ENCODE results near the gene JPH2. TPM values are rescaled to one million over a fixed set of nuclear protein-coding genes. Genes with fewer than 3 reads are reported as not detected.

JPH2 gene
- total and polyA plus RNA-seq, 3 experiments from 2014 or later = not detected

- Histone ChIP-seq H3K4me1 (ENCODE audit: insufficient read depth, low read length) (no peaks in the 10 kb centered on the region), H3K36me3 (ENCODE audit: insufficient read depth, low read length) (no peaks in the 10 kb centered on the region), H3K27me3 (ENCODE audit: insufficient read depth, low read length, poor library complexity, severe bottlenecking) (no peaks in the 10 kb centered on the region), H3K27ac (ENCODE audit: low read depth, low read length) (no peak overlapping the region), H3K4me3 (ENCODE audit: low read length) (no peak overlapping the region), H3K9me3 (ENCODE audit: low read length) (no peaks in the 10 kb centered on the region)
- no peaks in the 10 kb centered on the region for H3K4me1 Mint-ChIP-seq
- no peaks in the 10 kb centered on the region for H3K9me3 Mint-ChIP-seq
- DNase-seq = no peak
- no peak overlapping the region for H3K4me3 Mint-ChIP-seq
- no peaks in the 10 kb centered on the region for H3K36me3 Mint-ChIP-seq
- peaks cover 11 to 43% of the 10 kb centered on the region in 2 donors for H3K27me3 Mint-ChIP-seq
- CTCF ChIA-PET = interaction anchor here (1.0 to 1.6 kb wide), 3 partner anchors 9 to 342 kb away, joined by 3 to 5 read pairs (median 4); no protein-coding TSS in a partner anchor
- H3K27ac Mint-ChIP-seq = no peak overlapping the region
- POLR2A ChIA-PET = no interaction called here
Measured at GRCh38 chr20:44091026-44091425, 96.0 kb downstream of the JPH2 start.

- H3K27ac Mint-ChIP-seq = peak overlapping the region in 1 of 8 donors; percentile 57
- Histone ChIP-seq H3K4me3 (ENCODE audit: low read length) (no peak overlapping the region), H3K9me3 (ENCODE audit: low read length) (no peaks in the 10 kb centered on the region), H3K27me3 (ENCODE audit: insufficient read depth, low read length, poor library complexity, severe bottlenecking) (no peaks in the 10 kb centered on the region), H3K27ac (ENCODE audit: low read depth, low read length) (no peak overlapping the region), H3K36me3 (ENCODE audit: insufficient read depth, low read length) (no peaks in the 10 kb centered on the region), H3K4me1 (ENCODE audit: insufficient read depth, low read length) (no peaks in the 10 kb centered on the region)
- no peaks in the 10 kb centered on the region for H3K9me3 Mint-ChIP-seq
- H3K36me3 Mint-ChIP-seq = no peaks in the 10 kb centered on the region
- POLR2A ChIA-PET = no interaction called here
- H3K27me3 Mint-ChIP-seq = peaks cover 9 to 36% of the 10 kb centered on the region in 2 donors
- no peak overlapping the region for H3K4me3 Mint-ChIP-seq
- DNase-seq = no peak
- CTCF ChIA-PET = interaction anchor here (1.0 to 1.4 kb wide), 2 partner anchors 13 to 341 kb away, joined by 3 to 5 read pairs; no protein-coding TSS in a partner anchor
- H3K4me1 Mint-ChIP-seq = no peaks in the 10 kb centered on the region
Measured at GRCh38 chr20:44089987-44090674, 96.9 kb downstream of the JPH2 start.

- no peaks in the 10 kb centered on the region for H3K4me1 Mint-ChIP-seq
- CTCF ChIA-PET = no interaction called here
- H3K9me3 ChIP-seq (ENCODE audit: low read length) = no peaks in the 10 kb centered on the region
- POLR2A ChIA-PET = no interaction called here
- no peaks in the 10 kb centered on the region for H3K36me3 Mint-ChIP-seq
- H3K36me3 ChIP-seq (ENCODE audit: insufficient read depth, low read length) = no peaks in the 10 kb centered on the region
- H3K27me3 Mint-ChIP-seq = peaks cover 0 to 15% of the 10 kb centered on the region in 2 donors
- H3K4me3 ChIP-seq (ENCODE audit: low read length) = no peak overlapping the region
- no peaks in the 10 kb centered on the region for H3K9me3 Mint-ChIP-seq
- H3K4me1 ChIP-seq (ENCODE audit: insufficient read depth, low read length) = no peaks in the 10 kb centered on the region
- no peaks in the 10 kb centered on the region for H3K27me3 ChIP-seq (ENCODE audit: insufficient read depth, low read length, poor library complexity, severe bottlenecking)
- no peak for DNase-seq
- no peak overlapping the region for H3K27ac Mint-ChIP-seq
- H3K4me3 Mint-ChIP-seq = no peak overlapping the region
- H3K27ac ChIP-seq (ENCODE audit: low read depth, low read length) = no peak overlapping the region
Measured at GRCh38 chr20:44087857-44088120, 99.2 kb downstream of the JPH2 start.

GRCh38 chr20:44087051-44087856 is 99.7 kb downstream of the JPH2 start:
- H3K9me3 Mint-ChIP-seq = no peaks in the 10 kb centered on the region
- no peak overlapping the region for H3K27ac Mint-ChIP-seq
- Histone ChIP-seq H3K27ac (ENCODE audit: low read depth, low read length) (no peak overlapping the region), H3K4me3 (ENCODE audit: low read length) (no peak overlapping the region), H3K4me1 (ENCODE audit: insufficient read depth, low read length) (no peaks in the 10 kb centered on the region), H3K36me3 (ENCODE audit: insufficient read depth, low read length) (no peaks in the 10 kb centered on the region), H3K27me3 (ENCODE audit: insufficient read depth, low read length, poor library complexity, severe bottlenecking) (no peaks in the 10 kb centered on the region), H3K9me3 (ENCODE audit: low read length) (no peaks in the 10 kb centered on the region)
- DNase-seq = no peak
- H3K4me3 Mint-ChIP-seq = no peak overlapping the region
- peaks cover 0 to 13% of the 10 kb centered on the region in 2 donors for H3K27me3 Mint-ChIP-seq
- no peaks in the 10 kb centered on the region for H3K4me1 Mint-ChIP-seq
- ChIA-PET POLR2A (no interaction called here), CTCF (no interaction called here)
- no peaks in the 10 kb centered on the region for H3K36me3 Mint-ChIP-seq

- Mint-ChIP-seq H3K4me3 (no peak overlapping the region), H3K9me3 (no peaks in the 10 kb centered on the region), H3K27me3 (peaks cover 0 to 9% of the 10 kb centered on the region in 2 donors), H3K27ac (no peak overlapping the region), H3K4me1 (peaks cover 0 to 2% (median 1%) of the 10 kb centered on the region in 3 donors), H3K36me3 (no peaks in the 10 kb centered on the region)
- ChIA-PET POLR2A (no interaction called here), CTCF (no interaction called here)
- H3K36me3 ChIP-seq (ENCODE audit: insufficient read depth, low read length) = no peaks in the 10 kb centered on the region
- H3K4me1 ChIP-seq (ENCODE audit: insufficient read depth, low read length) = no peaks in the 10 kb centered on the region
- H3K27ac ChIP-seq (ENCODE audit: low read depth, low read length) = no peak overlapping the region
- H3K9me3 ChIP-seq (ENCODE audit: low read length) = no peaks in the 10 kb centered on the region
- no peaks in the 10 kb centered on the region for H3K27me3 ChIP-seq (ENCODE audit: insufficient read depth, low read length, poor library complexity, severe bottlenecking)
- H3K4me3 ChIP-seq (ENCODE audit: low read length) = no peak overlapping the region
- no peak for DNase-seq
Measured at GRCh38 chr20:44085616-44086434, 101.2 kb downstream of the JPH2 start.

GRCh38 chr20:44084891-44085290 is 102.1 kb downstream of the JPH2 start:
- H3K9me3 Mint-ChIP-seq = no peaks in the 10 kb centered on the region
- ChIA-PET CTCF (interaction anchor here (1.8 kb wide), 1 partner anchor 29 kb away, joined by 7 read pairs; no protein-coding TSS in a partner anchor), POLR2A (no interaction called here)

GRCh38 chr20:44084439-44084838 is 102.5 kb downstream of the JPH2 start:
- H3K36me3 Mint-ChIP-seq = no peaks in the 10 kb centered on the region
- POLR2A ChIA-PET = no interaction called here
- CTCF ChIA-PET = interaction anchor here (0.8 to 6.0 kb wide), 3 partner anchors 28 to 334 kb away, joined by 3 to 74 read pairs (median 7); no protein-coding TSS in a partner anchor
- H3K4me1 Mint-ChIP-seq = peaks cover 5 to 10% (median 10%) of the 10 kb centered on the region in 3 donors
- H3K27me3 Mint-ChIP-seq = peaks cover 3 to 9% of the 10 kb centered on the region in 2 donors
- H3K9me3 ChIP-seq (ENCODE audit: low read length) = no peaks in the 10 kb centered on the region
- H3K36me3 ChIP-seq (ENCODE audit: insufficient read depth, low read length) = no peaks in the 10 kb centered on the region
- DNase-seq = no peak
- H3K4me3 Mint-ChIP-seq = no peak overlapping the region
- no peaks in the 10 kb centered on the region for H3K9me3 Mint-ChIP-seq
- H3K4me3 ChIP-seq (ENCODE audit: low read length) = no peak overlapping the region
- peaks cover 9% of the 10 kb centered on the region for H3K4me1 ChIP-seq (ENCODE audit: insufficient read depth, low read length)
- no peak overlapping the region for H3K27ac ChIP-seq (ENCODE audit: low read depth, low read length)
- H3K27ac Mint-ChIP-seq = no peak overlapping the region
- H3K27me3 ChIP-seq (ENCODE audit: insufficient read depth, low read length, poor library complexity, severe bottlenecking) = no peaks in the 10 kb centered on the region

More at GRCh38 chr20:44084891-44085290, 102.1 kb downstream of the JPH2 start:
- no peaks in the 10 kb centered on the region for H3K27me3 ChIP-seq (ENCODE audit: insufficient read depth, low read length, poor library complexity, severe bottlenecking)
- H3K4me1 Mint-ChIP-seq = peaks cover 5 to 10% (median 10%) of the 10 kb centered on the region in 3 donors
- H3K27ac ChIP-seq (ENCODE audit: low read depth, low read length) = no peak overlapping the region
- peak overlapping the region in 1 of 8 donors; percentile 54 for H3K27ac Mint-ChIP-seq
- H3K36me3 Mint-ChIP-seq = no peaks in the 10 kb centered on the region
- H3K36me3 ChIP-seq (ENCODE audit: insufficient read depth, low read length) = no peaks in the 10 kb centered on the region
- H3K4me3 ChIP-seq (ENCODE audit: low read length) = no peak overlapping the region
- peaks cover 3 to 9% of the 10 kb centered on the region in 2 donors for H3K27me3 Mint-ChIP-seq
- H3K4me3 Mint-ChIP-seq = no peak overlapping the region
- H3K9me3 ChIP-seq (ENCODE audit: low read length) = no peaks in the 10 kb centered on the region
- peaks cover 8% of the 10 kb centered on the region for H3K4me1 ChIP-seq (ENCODE audit: insufficient read depth, low read length)
- no peak for DNase-seq

All from CD8-positive, alpha-beta memory T cell (primary cell).